HCT116 (cell line): ENCODE results near the gene LRRC4C. TPM values are rescaled to one million over a fixed set of nuclear protein-coding genes. Genes with fewer than 3 reads are reported as not detected.

Source experiments
- ATAC-seq: fragments of 200-7000 bp; cut with Tn5 transposase; 2 replicates; pipeline ENCODE4 v1.9.1; 2020; ENCODE audit warnings: mild to moderate bottlenecking, moderate library complexity
- BruUV-seq: library from RNA; stranded (reverse); fragments of 400-500 nt; replicated peaks from 2 replicates; lab custom pipeline; 2021; lab: Mats Ljungman, UMichigan
- CTCF ChIA-PET: fragments of 300-600 bp; sonication (Branson Sonifier 250); formaldehyde crosslinking; loops from one replicate; lab custom pipeline; 2021; ENCODE audit warnings: antibody characterized with exemption; lab: Charles Lee
- POLR2A ChIA-PET: fragments of 300-600, 350-600 bp; sonication (Branson Sonifier 250); formaldehyde crosslinking; loops from one replicate; lab custom pipeline; 2021; ENCODE audit warnings: antibody characterized with exemption; lab: Charles Lee
- RAD21 ChIA-PET, 2 experiments: fragments of 300-600 bp; sonication (Branson Sonifier 250); formaldehyde crosslinking; loops; one replicate each; lab custom pipeline; 2023; ENCODE audit warnings: low total read pairs in 2 of 2; ENCODE audit not compliant: uncharacterized antibody in 2 of 2, unreplicated experiment in 2 of 2, low non-redundant PET in 1 of 2; lab: Charles Lee
- DNase-seq: peaks from one replicate; pipeline ENCODE4 v3.0.0-alpha.2; 2010; ENCODE audit warnings: low read depth, low spot score
- H2AFZ ChIP-seq: fragments of 200-600 bp; shearing (Covaris generic), sonication (generic); 2 replicates; pipeline ENCODE4 v1.6.1; 2017; ENCODE audit warnings: low read depth, mixed run types, mixed read lengths, antibody characterized with exemption, low read length; ENCODE audit not compliant: poor library complexity, severe bottlenecking
- H3K27ac ChIP-seq: 2 replicates; pipeline ENCODE4 v1.5.1; 2012; ENCODE audit warnings: low read depth, low read length
- H3K27me3 ChIP-seq: fragments of 200-600 bp; sonication (generic); 2 replicates; pipeline ENCODE4 v1.6.1; 2016; ENCODE audit warnings: mixed run types, low read length, mixed read lengths; ENCODE audit not compliant: insufficient read depth
- H3K36me3 ChIP-seq, 2 experiments: fragments of 200-500 bp in 1 of 2; fragments of 200-600 bp in 1 of 2; sonication (Bioruptor generic) in 1 of 2; sonication (generic) in 1 of 2; 2 replicates each; pipeline versions ENCODE4 v1.5.1 to v1.6.1; 2014 to 2016; ENCODE audit warnings: low read length in 2 of 2, inconsistent platforms in 1 of 2, mixed read lengths in 1 of 2, mixed run types in 1 of 2; ENCODE audit not compliant: insufficient read depth in 2 of 2, control insufficient read depth in 1 of 2
- H3K4me1 ChIP-seq, 2 experiments: fragments of 200-600 bp in 1 of 2; sonication (generic) in 1 of 2; 2 replicates each; pipeline versions ENCODE4 v1.5.1 to v1.6.1; 2012 to 2017; ENCODE audit warnings: low read length in 2 of 2, inconsistent platforms in 1 of 2, mild to moderate bottlenecking in 1 of 2, mixed read lengths in 1 of 2, mixed run types in 1 of 2, moderate library complexity in 1 of 2; ENCODE audit not compliant: insufficient read depth in 2 of 2, control insufficient read depth in 1 of 2
- H3K4me2 ChIP-seq: fragments of 200-600 bp; sonication (generic); 2 replicates; pipeline ENCODE4 v1.6.1; 2017; ENCODE audit warnings: mixed run types, low read length, mixed read lengths
- H3K4me3 ChIP-seq, 2 experiments: fragments of 200-600 bp in 1 of 2; sonication (generic) in 1 of 2; replicated peaks in 1 of 2; 2 replicates each; pipeline ENCODE4 v1.5.1; 2011 to 2016; ENCODE audit warnings: low read length in 2 of 2, control low read depth in 1 of 2, low read depth in 1 of 2, mild to moderate bottlenecking in 1 of 2, mixed read lengths in 1 of 2, mixed run types in 1 of 2
- H3K79me2 ChIP-seq: fragments of 200-600 bp; sonication (generic); 2 replicates; pipeline ENCODE4 v1.6.1; 2017; ENCODE audit warnings: mild to moderate bottlenecking, mixed run types, low read length, moderate library complexity, mixed read lengths; ENCODE audit not compliant: insufficient read depth
- H3K9ac ChIP-seq: fragments of 200-600 bp; sonication (generic); 2 replicates; pipeline ENCODE4 v1.6.1; 2016; ENCODE audit warnings: low read length, mixed read lengths
- H3K9me2 ChIP-seq: fragments of 200-600 bp; sonication (generic), shearing (Covaris generic); 2 replicates; pipeline ENCODE4 v1.6.1; 2017; ENCODE audit warnings: mixed run types, mild to moderate bottlenecking, moderate library complexity; ENCODE audit not compliant: insufficient read depth
- H3K9me3 ChIP-seq, 2 experiments: fragments of 200-500 bp in 1 of 2; fragments of 200-600 bp in 1 of 2; sonication (Bioruptor generic) in 1 of 2; sonication (generic) in 1 of 2; 2 replicates each; pipeline ENCODE4 v1.6.1; 2014 to 2017; ENCODE audit warnings: low read length in 2 of 2, mixed read lengths in 2 of 2, inconsistent platforms in 1 of 2, low read depth in 1 of 2, mild to moderate bottlenecking in 1 of 2, mixed run types in 1 of 2, moderate library complexity in 1 of 2; ENCODE audit not compliant: control insufficient read depth in 1 of 2, insufficient read depth in 1 of 2
- H4K20me1 ChIP-seq: fragments of 200-600 bp; sonication (generic), shearing (Covaris generic); 2 replicates; pipeline ENCODE4 v1.6.1; 2017; ENCODE audit warnings: mixed run types, mild to moderate bottlenecking, moderate library complexity; ENCODE audit not compliant: insufficient read depth
- ATF3 ChIP-seq: IDR thresholded peaks from 2 replicates; pipeline ENCODE4 v1.6.1; 2012
- CBX3 ChIP-seq: IDR thresholded peaks from 2 replicates; pipeline ENCODE4 v1.6.1; 2012; ENCODE audit warnings: low read depth
- CEBPB ChIP-seq: IDR thresholded peaks from 2 replicates; pipeline ENCODE4 v1.6.1; 2012; ENCODE audit warnings: low read depth
- CTCF ChIP-seq, 3 experiments: fragments of 200-600 bp in 1 of 3; sonication (generic) in 1 of 3; IDR thresholded peaks in 2 of 3; conservative IDR thresholded peaks in 1 of 3; 2 replicates each; pipeline ENCODE4 v1.5.1; 2012 to 2017; ENCODE audit warnings: low read depth in 2 of 3, low read length in 2 of 3, antibody characterized with exemption in 1 of 3, borderline replicate concordance in 1 of 3, control low read depth in 1 of 3, mild to moderate bottlenecking in 1 of 3, mixed read lengths in 1 of 3, mixed run types in 1 of 3, moderate library complexity in 1 of 3; ENCODE audit not compliant: insufficient read depth in 1 of 3
- ELF1 ChIP-seq: IDR thresholded peaks from 2 replicates; pipeline ENCODE4 v1.6.1; 2012; ENCODE audit warnings: low read depth, borderline replicate concordance
- EZH2 ChIP-seq: fragments of 200-600 bp; sonication (generic); IDR thresholded peaks from 2 replicates; pipeline ENCODE4 v1.6.1; 2017; ENCODE audit warnings: antibody characterized with exemption, mixed run types
- EZH2phosphoT487 ChIP-seq: fragments of 200-600 bp; IDR thresholded peaks from 2 replicates; pipeline ENCODE4 v1.6.1; 2018; ENCODE audit warnings: antibody characterized with exemption, borderline replicate concordance
- JUND ChIP-seq: IDR thresholded peaks from 2 replicates; pipeline ENCODE4 v1.6.1; 2012
- POLR2A ChIP-seq: IDR thresholded peaks from 2 replicates; pipeline ENCODE4 v1.7.0; 2011; ENCODE audit warnings: borderline replicate concordance; ENCODE audit not compliant: insufficient read depth, insufficient read length; ENCODE audit errors: extremely low read depth
- POLR2AphosphoS5 ChIP-seq: IDR thresholded peaks from 2 replicates; pipeline ENCODE4 v1.6.1; 2011; ENCODE audit warnings: mild to moderate bottlenecking, low read depth, low read length, moderate library complexity
- RAD21 ChIP-seq: IDR thresholded peaks from 2 replicates; pipeline ENCODE4 v1.6.1; 2012; ENCODE audit warnings: low read depth, mild to moderate bottlenecking
- REST ChIP-seq: IDR thresholded peaks from 2 replicates; pipeline ENCODE4 v1.6.1; 2012; ENCODE audit warnings: low read depth
- SIN3A ChIP-seq: IDR thresholded peaks from 2 replicates; pipeline ENCODE4 v1.6.1; 2012; ENCODE audit warnings: low read depth
- SP1 ChIP-seq: IDR thresholded peaks from 2 replicates; pipeline ENCODE4 v1.6.1; 2012; ENCODE audit warnings: low read depth
- SRF ChIP-seq: IDR thresholded peaks from 2 replicates; pipeline ENCODE4 v1.6.1; 2012; ENCODE audit warnings: low read depth
- YY1 ChIP-seq: IDR thresholded peaks from 2 replicates; pipeline ENCODE4 v1.6.1; 2011; ENCODE audit warnings: low read length, low read depth, moderate library complexity, mild to moderate bottlenecking; ENCODE audit not compliant: insufficient replicate concordance; ENCODE audit errors: extremely low read depth
- ZBTB33 ChIP-seq: IDR thresholded peaks from 2 replicates; pipeline ENCODE4 v1.6.1; 2011; ENCODE audit warnings: mild to moderate bottlenecking, low read length, moderate library complexity; ENCODE audit not compliant: insufficient replicate concordance; ENCODE audit errors: extremely low read depth
- ZFX ChIP-seq: fragments of 450-650 bp; IDR thresholded peaks from 2 replicates; pipeline ENCODE4 v1.6.1; 2017
- ZNF274 ChIP-seq: fragments of 200-500 bp; sonication (Bioruptor generic); IDR thresholded peaks from 2 replicates; pipeline ENCODE4 v1.6.1; 2014; ENCODE audit warnings: mild to moderate bottlenecking, low read depth, low read length, inconsistent platforms
- intact Hi-C: fragments of 100-400 bp; cut with micrococcal nuclease; formaldehyde crosslinking; loops from 2 replicates; pipeline ENCODE4 v1.10.0; 2022
- total RNA-seq: library from RNA; stranded (reverse); gene quantifications from one replicate; pipeline ENCODE4 v1.2.1, GENCODE V29; 2021; ENCODE audit not compliant: unreplicated experiment

LRRC4C gene
- total RNA-seq, 1 experiment from 2014 or later, result not detected

- no peaks in the 10 kb centered on the region for H3K9me2 ChIP-seq
- POLR2A ChIA-PET, result no interaction called here
- ATAC-seq (no peak), DNase-seq (no peak)
- H3K9ac ChIP-seq, result no peak overlapping the region
- no peak overlapping the region for H2AFZ ChIP-seq
- CTCF ChIA-PET, result no interaction called here
- intact Hi-C loops, result no loop called here
- no peaks in the 10 kb centered on the region for H3K79me2 ChIP-seq
- no peaks in the 10 kb centered on the region for H3K27me3 ChIP-seq
- BruUV-seq, result no TSS peak
- RAD21 ChIA-PET, result no interaction called here
- no peak for TF ChIP-seq CEBPB
- no peak for TF ChIP-seq JUND
- TF ChIP-seq ELF1, result no peak
- no peak for TF ChIP-seq SRF
- TF ChIP-seq YY1, result no peak
- no peak for TF ChIP-seq POLR2A
- no peak for TF ChIP-seq POLR2AphosphoS5
- no peak for TF ChIP-seq SP1
- no peak for TF ChIP-seq RAD21
- TF ChIP-seq REST, result no peak
- no peak for TF ChIP-seq ZNF274
- no peak for TF ChIP-seq ZBTB33
- TF ChIP-seq EZH2phosphoT487, result no peak
- TF ChIP-seq EZH2, result no peak
- TF ChIP-seq SIN3A, result no peak
- TF ChIP-seq CBX3, result no peak
- TF ChIP-seq ZFX, result no peak
- no peak for TF ChIP-seq ATF3
- TF ChIP-seq CTCF (IDR thresholded peaks at IDR 0.05 in 2 of 3, conservative IDR thresholded peaks at IDR 0.05 in 1 of 3; ENCODE audit: borderline replicate concordance in 1 of 3, insufficient read depth in 1 of 3, low read depth in 2 of 3, low read length in 2 of 3), result no peak
- TF ChIP-seq, all 23 proteins: peak for 0
- peaks cover 7 to 9% of the 10 kb centered on the region in 2 experiments; a peak in 3 of 4 replicates for H3K9me3 ChIP-seq
- no peaks in the 10 kb centered on the region for H4K20me1 ChIP-seq
- H3K4me1 ChIP-seq, result no peaks in the 10 kb centered on the region
- H3K36me3 ChIP-seq, result no peaks in the 10 kb centered on the region
- H3K4me2 ChIP-seq, result no peak overlapping the region
- no peak overlapping the region for H3K27ac ChIP-seq
- no peak overlapping the region for H3K4me3 ChIP-seq
Measured at GRCh38 chr11:40506226-40506625, 953.2 kb downstream of the LRRC4C start.
